GM19025 (cell line): ENCODE measurements around the gene SLCO3A1.

Experiments
- ATAC-seq: cut with Tn5 transposase; IDR thresholded peaks from one replicate; pipeline ENCODE4 v1.9.1; 2021; ENCODE audit warnings: mild to moderate bottlenecking, low read depth, moderate library complexity; ENCODE audit not compliant: unreplicated experiment

The SLCO3A1 gene

DNA sequence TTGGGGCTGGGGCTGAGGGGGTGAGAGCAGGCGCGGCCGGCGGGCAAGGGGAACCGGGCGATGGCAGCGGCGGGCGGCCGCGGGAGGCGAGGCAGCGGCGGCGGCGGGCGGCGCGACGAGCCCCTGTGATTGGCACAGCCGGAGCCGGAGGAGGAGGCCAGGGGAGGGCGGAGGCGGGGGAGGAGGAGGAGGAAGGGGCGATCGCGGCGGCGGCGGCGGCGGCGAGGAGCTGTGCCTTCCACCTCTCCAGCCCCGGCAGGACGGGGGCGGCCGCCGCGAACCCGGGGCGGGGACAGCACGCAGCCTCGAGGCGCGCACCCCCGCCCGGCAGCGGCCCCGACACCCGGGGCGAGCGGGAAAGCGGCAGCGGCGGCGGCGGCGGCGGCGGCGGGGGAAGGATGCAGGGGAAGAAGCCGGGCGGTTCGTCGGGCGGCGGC is at the start of gene SLCO3A1:
Gene SLCO3A1 (plus strand): TSS at position 198 of the 437 bp plus-strand sequence.
- ATAC-seq: peak; percentile 23

DNA sequence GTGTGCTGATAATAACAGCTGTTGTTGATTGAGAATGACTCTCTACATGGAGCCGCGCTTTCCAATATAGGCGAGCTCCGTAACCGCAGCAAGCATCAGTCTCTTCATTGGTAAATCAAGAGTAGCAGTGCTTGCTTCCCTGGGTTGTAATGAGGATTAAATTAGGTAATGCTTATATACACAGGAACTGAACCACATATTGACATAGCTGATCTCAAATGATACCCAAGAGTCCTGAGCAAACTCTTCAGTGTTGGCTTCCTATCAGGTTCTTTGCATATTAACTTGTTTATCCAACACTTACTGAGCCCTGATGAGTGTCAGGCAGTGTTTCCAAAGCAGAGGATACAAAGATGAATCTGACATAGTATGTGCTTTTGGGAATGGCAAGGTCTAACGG is 46.4 kb upstream of the SLCO3A1 start:
- no peak for ATAC-seq

- ATAC-seq: no peak
Observed at GRCh38 chr15:91813924-91814323, 39.6 kb upstream of the SLCO3A1 start.

DNA sequence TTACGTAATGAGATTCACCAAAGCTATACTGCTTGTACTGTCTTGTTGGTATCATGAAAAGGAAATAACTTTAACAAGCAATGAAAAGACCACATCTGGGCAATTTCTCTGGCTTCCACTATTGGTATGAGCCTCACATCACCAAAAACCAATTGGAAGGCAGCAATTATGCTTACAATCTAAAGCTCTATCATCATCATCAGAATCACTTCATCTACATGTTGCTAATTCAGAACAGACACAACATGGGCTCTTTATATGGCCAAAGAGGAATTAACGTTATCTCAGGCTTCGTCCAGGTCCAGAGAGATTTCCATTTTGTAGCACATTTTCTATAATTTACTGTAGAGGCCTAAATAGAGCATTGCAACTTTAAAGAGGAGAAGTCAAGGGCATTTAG is 36.6 kb upstream of the SLCO3A1 start:
- no peak for ATAC-seq

GRCh38 chr15:91821458-91821857 is 32.0 kb upstream of the SLCO3A1 start:
- ATAC-seq: no peak

DNA sequence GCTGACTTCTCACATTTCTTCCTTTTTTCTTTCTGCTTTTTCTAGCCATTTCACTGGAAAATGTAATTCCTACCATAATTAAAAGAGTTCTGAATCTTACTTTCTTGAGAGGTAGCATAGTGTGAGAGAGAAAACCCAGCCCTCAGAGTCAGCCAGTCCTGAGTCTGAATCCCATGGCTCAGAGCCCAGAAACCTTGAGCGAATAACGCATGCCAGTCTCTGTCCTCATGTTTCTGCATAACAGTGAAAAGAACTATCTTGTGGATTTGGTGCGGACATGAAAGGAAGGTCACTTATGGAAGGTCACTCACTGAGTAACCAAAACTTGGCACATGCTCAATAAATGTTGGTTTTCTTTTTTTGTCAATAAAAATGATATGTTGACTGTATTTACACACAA is 29.3 kb upstream of the SLCO3A1 start:
- ATAC-seq: no peak

DNA sequence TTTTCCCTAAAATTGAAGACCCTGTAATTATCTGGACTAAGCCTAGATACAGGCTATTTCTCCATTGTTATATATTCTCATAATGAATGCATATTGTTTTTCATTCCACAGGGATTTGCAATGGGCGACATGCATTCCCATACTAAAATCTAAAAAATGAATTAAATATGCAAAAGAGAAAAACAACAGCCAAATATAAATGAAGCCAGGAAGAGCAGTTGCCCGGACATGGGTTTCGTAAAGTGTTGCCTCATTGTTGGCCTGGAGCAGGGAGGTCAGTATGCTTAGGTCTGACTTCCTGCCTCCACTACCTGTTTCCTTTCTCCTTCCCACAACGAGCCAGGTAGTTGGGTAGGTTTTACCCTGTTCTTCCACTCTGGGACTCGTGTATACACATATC is 27.1 kb upstream of the SLCO3A1 start:
- ATAC-seq: no peak

- ATAC-seq: no peak
Observed at GRCh38 chr15:91833056-91833455, 20.5 kb upstream of the SLCO3A1 start.

- no peak for ATAC-seq
Observed at GRCh38 chr15:91839867-91840266, 13.6 kb upstream of the SLCO3A1 start.

- no peak for ATAC-seq
Observed at GRCh38 chr15:91841861-91842260, 11.6 kb upstream of the SLCO3A1 start.

- ATAC-seq: no peak
Observed at GRCh38 chr15:91844341-91844740, 9.2 kb upstream of the SLCO3A1 start.

DNA sequence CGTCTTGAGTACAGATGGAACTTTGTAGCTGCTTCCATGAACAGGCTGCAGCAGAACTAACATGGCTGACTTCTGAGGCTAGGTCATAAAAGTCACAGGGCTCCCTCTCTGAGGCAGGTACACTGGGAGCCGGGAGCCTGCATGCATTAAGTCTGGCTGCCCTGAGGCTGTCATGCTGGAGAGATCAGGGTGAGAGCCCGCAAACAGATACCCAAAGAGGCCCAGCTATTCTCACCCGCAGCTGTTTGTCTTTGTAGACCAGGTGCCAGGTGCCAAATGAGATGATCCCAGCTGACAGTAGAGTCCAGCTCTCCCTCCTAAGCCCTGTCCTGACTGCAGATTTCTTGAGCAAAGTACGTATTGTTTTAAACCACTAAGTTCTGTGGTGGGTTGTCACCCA is 8.6 kb upstream of the SLCO3A1 start:
- ATAC-seq: no peak

GRCh38 chr15:91845720-91846119 is 7.8 kb upstream of the SLCO3A1 start:
- no peak for ATAC-seq

- ATAC-seq: no peak
Observed at GRCh38 chr15:91849180-91849579, 4.3 kb upstream of the SLCO3A1 start.

- no peak for ATAC-seq
Observed at GRCh38 chr15:91849749-91850161, 3.8 kb upstream of the SLCO3A1 start.

GRCh38 chr15:91852741-91853510 is 582 bp upstream of the SLCO3A1 start:
- ATAC-seq: peak; percentile 38

- no peak for ATAC-seq
Observed at GRCh38 chr15:91853948-91854638, 585 bp downstream of the SLCO3A1 start.

DNA sequence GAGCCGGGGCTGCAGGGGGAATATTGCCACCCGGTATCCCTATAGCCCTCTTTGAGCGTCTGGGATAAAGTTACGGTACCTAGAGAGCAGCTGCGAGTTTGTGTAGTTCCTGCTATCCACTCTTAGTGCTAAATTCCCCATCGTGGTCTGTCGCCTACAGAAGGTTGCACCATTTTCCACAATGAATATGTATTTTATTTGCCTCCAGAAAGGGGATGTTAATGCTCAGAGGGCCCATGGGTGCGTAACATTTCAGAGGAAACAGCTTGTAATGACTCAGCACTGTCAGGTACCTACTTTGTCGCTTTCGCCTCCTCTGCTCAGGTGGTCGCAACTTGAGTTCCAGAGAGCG is 1.1 kb downstream of the SLCO3A1 start:
- ATAC-seq: no peak

DNA sequence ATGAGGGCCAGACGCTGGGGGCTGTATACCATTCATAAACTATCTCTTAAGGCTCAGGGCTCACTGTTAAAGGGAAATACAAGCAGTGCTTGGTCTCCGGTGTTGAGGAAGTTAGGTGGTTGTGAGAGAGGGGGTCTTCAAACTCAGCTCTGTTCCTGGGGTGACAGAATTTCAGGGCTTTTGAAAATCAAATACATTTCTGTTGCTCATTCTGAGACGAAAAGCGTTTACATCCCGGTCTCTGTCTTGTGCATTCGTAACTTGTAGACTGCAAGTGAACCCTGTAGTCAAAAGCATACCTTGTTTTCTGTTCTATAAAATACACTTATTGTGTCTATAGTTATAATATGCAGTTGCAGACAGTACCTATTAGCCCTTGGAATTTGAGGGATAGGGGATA is 1.7 kb downstream of the SLCO3A1 start:
- ATAC-seq: no peak

DNA sequence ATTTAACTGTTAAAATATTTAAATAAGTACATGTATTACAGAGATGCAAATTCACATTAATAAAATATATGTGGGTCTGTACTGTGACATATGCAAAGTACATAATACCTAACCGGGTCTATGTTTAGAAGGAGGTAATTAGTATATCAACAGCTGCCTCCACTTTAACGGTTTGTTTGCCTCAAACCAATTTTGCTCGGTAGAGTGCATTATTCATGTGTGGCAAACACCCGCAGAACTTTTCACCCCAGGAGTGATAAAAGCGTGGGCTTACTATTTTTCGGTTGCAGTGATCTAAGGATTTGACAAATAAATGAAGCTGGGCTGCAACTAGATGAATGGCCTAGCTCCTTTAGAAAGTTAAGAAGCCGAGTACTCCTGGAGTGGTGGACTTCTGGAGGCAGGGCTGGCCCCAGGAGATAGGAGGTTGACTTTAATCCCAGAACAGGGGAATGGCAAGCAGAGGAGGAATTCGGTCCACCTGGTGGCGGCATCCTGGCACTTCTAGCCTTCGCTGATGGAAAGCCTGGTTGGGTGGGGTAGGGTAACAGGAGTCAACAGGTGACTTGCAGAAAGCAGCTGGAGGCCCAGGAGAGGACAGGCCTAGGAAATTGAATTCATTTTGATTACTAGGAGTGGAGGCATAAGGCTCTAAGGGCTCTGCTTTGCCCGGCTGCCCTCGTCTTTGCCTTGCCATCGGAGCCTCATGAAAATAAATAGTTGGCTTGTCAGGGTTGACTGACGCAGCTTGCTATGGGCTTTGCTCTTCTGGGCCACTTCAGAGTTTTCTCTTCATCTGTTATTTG is 2.4 kb downstream of the SLCO3A1 start:
- no peak for ATAC-seq

DNA sequence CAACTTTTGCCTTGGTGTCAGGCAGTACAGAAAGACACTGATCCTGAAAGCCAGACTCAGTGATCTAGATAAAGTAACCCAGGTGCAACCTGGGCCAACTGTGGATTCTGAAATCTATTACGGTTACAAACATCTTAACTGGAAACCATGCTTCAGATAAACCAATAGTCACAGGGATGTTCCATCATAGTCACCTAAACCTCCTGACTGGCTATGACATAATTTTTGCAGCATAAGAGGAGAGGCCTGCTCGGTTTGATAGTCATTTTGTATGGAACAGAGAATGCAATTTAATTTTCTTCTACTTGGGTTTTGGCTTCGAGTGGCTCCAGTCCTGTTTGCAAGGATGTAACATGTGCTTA is 3.7 kb downstream of the SLCO3A1 start:
- ATAC-seq: no peak
